HG03097 (cell line): ENCODE data around the gene MEGF6.

Source experiments
- ATAC-seq: cut with Tn5 transposase; IDR thresholded peaks from one replicate; pipeline ENCODE4 v1.9.1; 2021; ENCODE audit not compliant: unreplicated experiment, low FRiP score

Gene MEGF6

GRCh38 chr1:3463891-3464648 is 147.2 kb downstream of the MEGF6 start:
- ATAC-seq = no peak

DNA sequence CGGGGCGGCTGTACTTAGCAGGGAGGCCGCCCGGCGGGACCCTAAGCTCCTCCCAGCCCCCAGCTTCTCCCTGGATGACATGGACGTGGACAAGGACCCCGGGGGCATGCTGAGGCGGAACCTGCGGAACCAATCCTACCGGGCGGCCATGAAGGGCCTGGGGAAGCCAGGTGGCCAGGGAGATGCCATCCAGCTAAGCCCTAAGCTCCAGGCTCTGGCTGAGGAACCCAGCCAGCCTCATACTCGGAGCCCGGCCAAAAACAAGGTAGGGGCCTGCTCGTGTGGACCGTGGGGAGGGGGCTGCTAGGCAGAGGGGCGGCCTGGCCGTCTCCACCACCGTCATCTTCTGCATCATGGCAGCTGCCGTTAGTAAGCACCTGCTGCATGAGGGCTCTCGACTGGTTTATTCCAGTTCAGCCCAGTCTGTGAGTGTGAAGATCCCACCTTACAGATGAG is 147.9 kb downstream of the MEGF6 start:
- no peak for ATAC-seq

DNA sequence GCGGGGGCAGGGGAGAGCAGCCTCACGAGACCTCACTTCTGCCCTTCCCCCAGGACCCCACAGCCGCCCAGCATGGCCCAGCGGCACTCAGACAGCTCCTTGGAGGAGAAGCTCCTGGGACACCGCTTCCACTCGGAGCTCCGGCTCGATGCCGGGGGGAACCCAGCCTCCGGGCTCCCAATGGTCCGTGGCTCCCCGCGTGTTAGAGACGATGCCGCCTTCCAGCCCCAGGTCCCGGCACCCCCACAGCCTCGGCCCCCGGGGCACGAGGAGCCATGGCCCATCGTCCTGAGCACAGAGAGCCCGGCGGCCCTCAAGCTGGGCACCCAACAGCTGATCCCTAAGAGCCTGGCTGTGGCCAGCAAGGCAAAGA is 148.3 kb downstream of the MEGF6 start:
- no peak for ATAC-seq

DNA sequence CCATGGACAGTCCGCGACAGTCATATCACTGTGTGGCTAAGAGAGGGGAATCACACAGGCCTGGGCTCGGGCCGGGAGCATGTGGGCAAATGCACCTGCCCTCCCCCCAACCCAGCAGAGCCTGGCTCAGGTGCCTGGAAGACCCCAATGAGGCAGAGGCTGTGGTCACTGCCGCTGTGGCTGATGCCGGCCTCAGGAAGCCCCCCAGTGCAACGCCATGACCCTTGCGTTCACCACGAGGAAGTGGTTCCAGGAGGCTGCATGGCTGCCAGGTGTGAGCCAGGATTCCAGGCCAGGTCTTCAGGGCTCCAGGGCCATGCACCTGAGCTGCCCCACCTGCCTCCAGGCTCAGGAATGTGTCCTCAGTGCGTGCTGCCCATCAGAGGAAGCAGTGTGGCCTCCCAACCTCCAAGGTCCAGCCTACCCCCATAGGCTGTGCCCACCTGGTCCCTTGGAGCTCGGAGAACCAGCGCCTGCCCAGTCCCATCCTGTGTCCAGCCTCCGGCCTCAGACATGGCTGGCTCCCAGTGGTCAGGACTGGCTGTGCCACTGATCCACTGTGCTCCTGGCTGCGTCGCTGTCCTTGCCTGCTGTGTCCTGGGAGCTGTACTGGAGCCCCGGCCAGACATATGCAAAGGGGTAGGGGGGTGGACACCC is 148.8 kb downstream of the MEGF6 start:
- ATAC-seq = no peak

GRCh38 chr1:3461934-3462275 is 149.4 kb downstream of the MEGF6 start:
- no peak for ATAC-seq

- ATAC-seq = no peak
Measured at GRCh38 chr1:3461238-3461933, 149.9 kb downstream of the MEGF6 start.

GRCh38 chr1:3460672-3461131 is 150.6 kb downstream of the MEGF6 start:
- ATAC-seq = no peak

- no peak for ATAC-seq
Measured at GRCh38 chr1:3459940-3460671, 151.2 kb downstream of the MEGF6 start.

DNA sequence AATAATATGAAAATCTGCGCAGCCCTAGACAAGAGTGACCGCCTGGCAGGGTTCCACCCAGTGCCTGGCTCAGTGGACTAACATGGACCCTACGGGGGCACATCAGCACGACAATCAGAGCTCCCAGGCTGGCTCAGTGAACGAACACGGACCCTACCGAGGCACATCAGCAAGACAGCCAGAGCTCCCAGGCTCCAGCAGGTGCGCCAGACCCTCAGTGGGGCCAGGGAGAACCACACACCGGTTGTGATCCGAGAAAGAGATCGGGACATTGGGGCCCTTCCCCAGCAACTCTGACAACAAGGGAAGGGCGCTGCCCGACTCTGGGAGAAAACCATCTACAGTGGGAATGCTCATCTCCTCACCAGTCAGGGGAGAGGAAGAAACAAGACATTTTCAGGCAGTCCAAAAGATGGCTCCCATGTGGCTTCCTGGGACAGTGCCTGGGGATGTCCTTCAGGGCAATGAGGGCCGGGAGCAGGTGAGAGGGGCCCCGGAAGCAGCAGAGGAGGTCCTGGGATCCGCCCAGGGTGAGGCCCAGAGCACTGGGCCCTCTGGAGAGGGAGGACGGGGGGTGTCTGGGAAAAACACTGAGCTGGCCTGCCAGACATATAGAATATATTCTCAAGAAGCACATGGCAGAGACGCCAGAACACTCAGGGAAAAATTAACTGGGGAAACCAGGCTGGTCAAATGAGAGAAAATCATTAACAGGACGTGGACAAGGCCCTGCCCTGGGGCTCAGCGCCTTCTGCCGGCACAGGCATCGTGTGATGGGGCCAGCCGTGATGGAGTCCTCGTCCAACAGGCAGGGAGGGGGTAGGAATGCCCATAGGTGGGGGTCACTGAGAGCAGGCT is 152.0 kb downstream of the MEGF6 start:
- ATAC-seq = no peak

GRCh38 chr1:3457910-3458883 is 153.1 kb downstream of the MEGF6 start:
- no peak for ATAC-seq

GRCh38 chr1:3456964-3457909 is 154.1 kb downstream of the MEGF6 start:
- ATAC-seq = no peak

DNA sequence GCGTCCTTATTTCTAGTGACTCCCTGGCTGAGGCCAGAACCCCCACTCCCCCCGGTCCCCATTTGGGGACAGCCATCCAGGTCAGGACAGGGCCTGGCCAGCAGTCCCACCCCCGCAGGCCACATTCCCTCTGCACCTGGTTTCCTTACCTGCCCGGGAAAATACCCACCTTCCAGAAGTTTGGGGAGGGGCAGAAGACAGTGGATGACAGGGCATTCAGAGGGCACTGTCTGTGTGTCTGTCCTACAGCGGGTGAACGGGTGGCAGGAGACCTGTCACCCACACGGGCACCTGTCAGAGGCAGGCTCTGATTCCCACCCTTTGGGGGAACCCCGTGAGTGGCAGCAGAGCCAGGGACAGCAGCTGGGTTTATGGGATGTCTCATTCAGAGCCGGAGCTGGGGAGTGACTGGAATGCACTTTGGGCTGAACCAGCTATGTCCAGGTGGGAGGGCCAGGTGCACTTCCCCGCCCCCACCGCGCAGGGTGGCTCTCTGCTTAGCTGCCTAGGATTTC is 154.8 kb downstream of the MEGF6 start:
- no peak for ATAC-seq

GRCh38 chr1:3455670-3456448 is 155.4 kb downstream of the MEGF6 start:
- ATAC-seq = no peak

GRCh38 chr1:3454811-3455618 is 156.3 kb downstream of the MEGF6 start:
- no peak for ATAC-seq

DNA sequence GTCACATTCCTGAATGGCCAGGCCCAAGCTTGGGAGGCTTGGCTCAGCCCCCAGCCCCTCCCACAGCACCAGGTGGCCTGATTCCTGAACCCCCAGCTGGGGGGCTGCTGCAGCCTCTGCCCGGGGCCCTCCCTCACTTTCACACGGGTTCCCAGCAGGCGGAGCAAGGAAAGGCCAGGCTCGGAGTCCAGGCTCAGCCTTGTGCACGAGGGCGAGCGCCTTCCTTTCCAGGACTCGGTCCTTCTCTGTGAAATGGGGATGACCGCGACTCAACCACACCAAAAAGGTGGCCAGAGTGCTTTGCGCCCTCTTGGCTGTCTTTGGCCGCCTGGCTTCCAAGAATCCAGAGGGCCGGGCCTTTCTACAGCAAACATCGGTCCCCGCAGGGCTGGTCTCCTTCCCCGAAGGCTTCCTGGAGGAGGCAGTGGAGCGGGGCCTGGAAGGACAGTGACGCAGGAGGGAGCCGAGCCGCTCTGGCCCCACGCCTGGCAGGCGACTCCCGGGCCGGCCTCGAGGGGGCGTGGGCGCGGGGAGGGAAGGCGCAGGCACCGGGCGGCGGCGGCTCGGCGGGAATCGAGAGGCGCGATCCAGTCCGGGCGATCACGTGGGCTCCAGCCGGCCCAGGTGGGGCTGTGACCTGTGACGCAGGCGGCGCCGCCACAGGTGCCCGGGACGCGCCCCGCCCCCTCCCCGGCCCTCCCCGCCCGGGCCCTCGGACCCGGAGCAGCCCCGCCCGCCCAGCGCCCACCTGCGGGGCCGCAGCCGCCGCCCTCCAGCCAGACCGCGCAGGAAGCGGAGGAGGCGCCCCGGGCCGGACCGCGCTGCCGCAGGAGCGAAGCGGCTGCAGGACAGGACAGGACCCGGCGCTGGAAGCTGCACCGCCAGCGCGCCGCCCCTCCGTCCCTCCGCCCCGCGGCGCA is 157.2 kb downstream of the MEGF6 start, which contains the start of gene ARHGEF16:
TSS of gene ARHGEF16 (plus strand) at position 775 of the 920 bp plus-strand sequence. CDS start 8,420 bp downstream, outside the sequence.
- no peak for ATAC-seq
